Duodenal mucosa (tissue), 2 donors: Measurements from ENCODE around the gene SOX21.

ENCODE experiments used
- H3K27ac ChIP-seq: one replicate; pipeline ENCODE4 v1.7.0; 2013; ENCODE audit warnings: low read depth, low read length
- H3K27me3 ChIP-seq, 2 donors: one replicate each; pipeline ENCODE4 v1.7.0; 2013; ENCODE audit warnings: low read length in 2 of 2, control low read depth in 1 of 2; ENCODE audit not compliant: insufficient read depth in 2 of 2, control insufficient read depth in 1 of 2
- H3K36me3 ChIP-seq, 2 donors: one replicate each; pipeline ENCODE4 v1.7.0; 2013; ENCODE audit warnings: low read length in 2 of 2, control low read depth in 1 of 2; ENCODE audit not compliant: insufficient read depth in 2 of 2, control insufficient read depth in 1 of 2
- H3K4me1 ChIP-seq, 2 donors: one replicate each; pipeline ENCODE4 v1.7.0; 2013; ENCODE audit warnings: low read length in 2 of 2, control low read depth in 1 of 2; ENCODE audit not compliant: insufficient read depth in 2 of 2, control insufficient read depth in 1 of 2
- H3K4me3 ChIP-seq, 2 donors: one replicate each; pipeline ENCODE4 v1.7.0; 2013; ENCODE audit warnings: low read length in 2 of 2, low read depth in 1 of 2
- H3K9ac ChIP-seq, 2 donors: one replicate each; pipeline ENCODE4 v1.7.0; 2013; ENCODE audit warnings: low read length in 2 of 2, low read depth in 1 of 2
- H3K9me3 ChIP-seq, 2 donors: one replicate each; pipeline ENCODE4 v1.7.0; 2013; ENCODE audit warnings: low read length in 2 of 2, control low read depth in 1 of 2; ENCODE audit not compliant: control insufficient read depth in 1 of 2

Gene SOX21

GRCh38 chr13:94703271-94703670, 9.1 kb downstream of the SOX21 start:
- H3K4me1 ChIP-seq: no peaks in the 10 kb centered on the region
- no peaks in the 10 kb centered on the region for H3K9me3 ChIP-seq
- peaks cover 75 to 87% of the 10 kb centered on the region in 2 donors for H3K27me3 ChIP-seq
- no peak overlapping the region for H3K27ac ChIP-seq
- H3K36me3 ChIP-seq: no peaks in the 10 kb centered on the region
- H3K4me3 ChIP-seq: no peak overlapping the region
- no peak overlapping the region for H3K9ac ChIP-seq

- peaks cover 66 to 79% of the 10 kb centered on the region in 2 donors for H3K27me3 ChIP-seq
- no peak overlapping the region for H3K4me3 ChIP-seq
- H3K9ac ChIP-seq: no peak overlapping the region
- H3K4me1 ChIP-seq: no peaks in the 10 kb centered on the region
- H3K27ac ChIP-seq: no peak overlapping the region
- no peaks in the 10 kb centered on the region for H3K36me3 ChIP-seq
- H3K9me3 ChIP-seq: no peaks in the 10 kb centered on the region
Observed at GRCh38 chr13:94702181-94703041, 9.9 kb downstream of the SOX21 start.

- Histone ChIP-seq H3K9me3 (no peaks in the 10 kb centered on the region), H3K27ac (no peak overlapping the region), H3K4me1 (no peaks in the 10 kb centered on the region), H3K9ac (no peak overlapping the region), H3K27me3 (peaks cover 58 to 71% of the 10 kb centered on the region in 2 donors), H3K4me3 (no peak overlapping the region), H3K36me3 (no peaks in the 10 kb centered on the region)
Observed at GRCh38 chr13:94701313-94702180, 10.8 kb downstream of the SOX21 start.

GRCh38 chr13:94700536-94700935, 11.8 kb downstream of the SOX21 start:
- no peaks in the 10 kb centered on the region for H3K4me1 ChIP-seq
- H3K27me3 ChIP-seq: peaks cover 50 to 65% of the 10 kb centered on the region in 2 donors
- no peaks in the 10 kb centered on the region for H3K36me3 ChIP-seq
- no peak overlapping the region for H3K9ac ChIP-seq
- no peak overlapping the region for H3K27ac ChIP-seq
- H3K4me3 ChIP-seq: no peak overlapping the region
- no peaks in the 10 kb centered on the region for H3K9me3 ChIP-seq

GRCh38 chr13:94700051-94700535, 12.3 kb downstream of the SOX21 start:
- Histone ChIP-seq H3K4me3 (no peak overlapping the region), H3K9ac (no peak overlapping the region), H3K27me3 (peaks cover 46 to 61% of the 10 kb centered on the region in 2 donors), H3K9me3 (no peaks in the 10 kb centered on the region), H3K4me1 (no peaks in the 10 kb centered on the region), H3K27ac (no peak overlapping the region), H3K36me3 (no peaks in the 10 kb centered on the region)

GRCh38 chr13:94696171-94696570, 16.2 kb downstream of the SOX21 start:
- no peak overlapping the region for H3K27ac ChIP-seq
- H3K4me1 ChIP-seq: no peaks in the 10 kb centered on the region
- H3K36me3 ChIP-seq: no peaks in the 10 kb centered on the region
- peaks cover 14 to 22% of the 10 kb centered on the region in 2 donors for H3K27me3 ChIP-seq
- no peaks in the 10 kb centered on the region for H3K9me3 ChIP-seq
- no peak overlapping the region for H3K9ac ChIP-seq
- H3K4me3 ChIP-seq: no peak overlapping the region

GRCh38 chr13:94692030-94692429, 20.3 kb downstream of the SOX21 start:
- Histone ChIP-seq H3K9ac (no peak overlapping the region), H3K4me1 (no peaks in the 10 kb centered on the region), H3K27me3 (peaks cover 2 to 5% of the 10 kb centered on the region in 2 donors), H3K9me3 (no peaks in the 10 kb centered on the region), H3K36me3 (no peaks in the 10 kb centered on the region), H3K4me3 (no peak overlapping the region), H3K27ac (no peak overlapping the region)

- H3K27ac ChIP-seq: no peak overlapping the region
- H3K4me3 ChIP-seq: no peak overlapping the region
- H3K9me3 ChIP-seq: no peaks in the 10 kb centered on the region
- H3K4me1 ChIP-seq: no peaks in the 10 kb centered on the region
- no peaks in the 10 kb centered on the region for H3K36me3 ChIP-seq
- peaks cover 2 to 7% of the 10 kb centered on the region in 2 donors for H3K27me3 ChIP-seq
- no peak overlapping the region for H3K9ac ChIP-seq
Observed at GRCh38 chr13:94683409-94683808, 28.9 kb downstream of the SOX21 start.

GRCh38 chr13:94682229-94682628, 30.1 kb downstream of the SOX21 start:
- Histone ChIP-seq H3K27ac (no peak overlapping the region), H3K9ac (no peak overlapping the region), H3K27me3 (peaks cover 7% of the 10 kb centered on the region in 2 donors), H3K4me1 (no peaks in the 10 kb centered on the region), H3K4me3 (no peak overlapping the region), H3K9me3 (no peaks in the 10 kb centered on the region), H3K36me3 (no peaks in the 10 kb centered on the region)

GRCh38 chr13:94679614-94680013, 32.7 kb downstream of the SOX21 start:
- Histone ChIP-seq H3K4me3 (no peak overlapping the region), H3K9me3 (no peaks in the 10 kb centered on the region), H3K27me3 (peaks cover 7 to 10% of the 10 kb centered on the region in 2 donors), H3K4me1 (no peaks in the 10 kb centered on the region), H3K27ac (no peak overlapping the region), H3K9ac (no peak overlapping the region), H3K36me3 (no peaks in the 10 kb centered on the region)
